T-helper 17 cell (primary cell): Measurements from ENCODE around the gene TRANK1. TPM values are rescaled to one million over a fixed set of nuclear protein-coding genes. Genes with fewer than 3 reads are reported as not detected.

ENCODE experiments used
- ATAC-seq: fragments of 150-1000 bp; cut with Tn5 transposase; 2 replicates; pipeline ENCODE4 v1.10.0; 2021; ENCODE audit warnings: mild to moderate bottlenecking, moderate library complexity
- DNase-seq, 3 donors: peaks; one replicate each; pipeline versions ENCODE4 v3.0.0 to v3.0.0-alpha.2; 2020 to 2021
- H3K9me3 ChIP-seq: one replicate; pipeline ENCODE4 v1.7.0; 2013; ENCODE audit warnings: low read length, mild to moderate bottlenecking; ENCODE audit not compliant: control insufficient read depth, poor library complexity, severe bottlenecking
- H3K27ac Mint-ChIP-seq: one replicate; pipeline ENCODE4 v1.8.0; 2022; ENCODE audit warnings: mild to moderate bottlenecking, moderate library complexity, mixed read lengths
- H3K27me3 Mint-ChIP-seq: one replicate; pipeline ENCODE4 v1.8.0; 2022; ENCODE audit warnings: mixed read lengths
- H3K36me3 Mint-ChIP-seq: one replicate; pipeline ENCODE4 v1.8.0; 2022; ENCODE audit warnings: low read depth, mixed read lengths
- H3K4me1 Mint-ChIP-seq: one replicate; pipeline ENCODE4 v1.8.0; 2022; ENCODE audit warnings: mild to moderate bottlenecking, mixed read lengths
- H3K4me3 Mint-ChIP-seq: one replicate; pipeline ENCODE4 v1.8.0; 2022; ENCODE audit warnings: mild to moderate bottlenecking, moderate library complexity, mixed read lengths
- total RNA-seq, 4 donors: library from RNA in 2 of 4; stranded (reverse) in 2 of 4; gene quantifications; one replicate each; pipeline ENCODE4 v1.2.3 and lab custom pipeline; 2022 to 2026

Gene TRANK1
- total RNA-seq, 2 donors from 2014 or later, result 64.7 to 89.7 TPM

- Mint-ChIP-seq H3K4me3 (no peak overlapping the region), H3K4me1 (peaks cover 4% of the 10 kb centered on the region), H3K36me3 (peaks cover 5% of the 10 kb centered on the region), H3K27ac (peak overlapping the region; percentile 60), H3K27me3 (no peaks in the 10 kb centered on the region)
- ATAC-seq (no peak), DNase-seq (no peak)
- no peaks in the 10 kb centered on the region for H3K9me3 ChIP-seq
Observed at GRCh38 chr3:36824443-36824842, 120.4 kb downstream of the TRANK1 start.

- no peak overlapping the region for H3K4me3 Mint-ChIP-seq
- DNase-seq (no peak), ATAC-seq (no peak)
- H3K27ac Mint-ChIP-seq, result peak overlapping the region; percentile 60
- no peaks in the 10 kb centered on the region for H3K27me3 Mint-ChIP-seq
- no peaks in the 10 kb centered on the region for H3K9me3 ChIP-seq
- H3K36me3 Mint-ChIP-seq, result peaks cover 5% of the 10 kb centered on the region
- H3K4me1 Mint-ChIP-seq, result peaks cover 4% of the 10 kb centered on the region
Observed at GRCh38 chr3:36823806-36824205, 121.0 kb downstream of the TRANK1 start.

DNA sequence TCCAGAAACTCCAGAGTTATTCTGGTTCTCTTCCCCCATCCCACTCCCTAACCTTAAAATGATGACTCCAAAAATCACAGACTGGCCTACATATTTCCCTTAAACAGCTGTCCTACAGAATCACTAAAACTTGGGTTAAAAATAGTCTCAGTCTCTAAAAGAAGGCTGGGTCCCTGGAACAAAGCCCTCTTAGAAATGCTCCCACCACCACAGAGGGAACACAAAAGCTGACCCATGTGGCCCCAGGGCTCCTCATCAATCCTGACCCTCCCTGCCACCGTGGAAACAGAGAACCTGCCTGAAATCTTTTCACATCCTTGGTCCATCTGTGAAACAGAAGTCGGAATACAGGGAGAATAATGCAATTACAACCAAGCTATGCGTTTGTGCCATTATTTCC is 124.8 kb downstream of the TRANK1 start:
- Mint-ChIP-seq H3K27ac (no peak overlapping the region), H3K4me1 (peaks cover 10% of the 10 kb centered on the region), H3K4me3 (no peak overlapping the region), H3K36me3 (no peaks in the 10 kb centered on the region), H3K27me3 (peaks cover 3% of the 10 kb centered on the region)
- H3K9me3 ChIP-seq, result no peaks in the 10 kb centered on the region
- DNase-seq (no peak), ATAC-seq (no peak)

DNA sequence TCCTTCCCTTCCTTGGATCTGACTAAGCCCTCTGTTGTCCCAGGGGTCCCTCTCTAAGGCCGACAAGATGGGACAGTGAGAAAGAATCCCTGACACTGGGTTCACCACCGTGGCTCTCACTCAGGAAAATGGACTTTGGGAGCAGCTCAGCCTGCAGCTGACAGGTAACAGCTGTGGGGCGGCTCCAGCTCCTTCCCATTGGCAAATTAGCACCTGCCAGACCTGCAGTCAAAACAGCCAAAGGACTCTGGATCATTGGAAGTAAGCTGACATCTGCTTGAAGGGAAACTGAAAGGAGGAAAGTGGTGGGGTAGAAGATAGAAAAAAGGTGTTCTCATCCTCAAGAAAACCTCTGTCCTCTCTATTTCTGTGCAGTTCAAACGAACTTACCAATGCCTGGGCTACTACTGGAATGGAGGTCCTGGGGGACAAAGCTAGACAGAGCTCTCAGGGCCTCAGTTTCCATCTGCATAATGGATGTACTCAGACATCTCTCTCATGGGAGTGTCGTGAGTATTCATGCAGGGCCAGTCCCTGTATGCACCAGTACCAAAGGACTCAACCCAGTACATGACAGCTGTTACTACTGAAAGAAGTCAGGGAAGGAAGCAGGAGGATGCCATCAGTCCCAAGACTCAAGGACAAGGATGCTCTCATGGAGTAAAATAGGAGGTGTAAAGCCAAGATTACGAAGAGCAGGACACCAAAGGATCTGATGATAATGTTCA is 126.9 kb downstream of the TRANK1 start:
- Mint-ChIP-seq H3K4me1 (peaks cover 8% of the 10 kb centered on the region), H3K27me3 (peaks cover 5% of the 10 kb centered on the region), H3K36me3 (no peaks in the 10 kb centered on the region), H3K4me3 (no peak overlapping the region), H3K27ac (peak overlapping the region; percentile 29)
- ATAC-seq, result no peak
- H3K9me3 ChIP-seq, result no peaks in the 10 kb centered on the region
- DNase-seq, result no peak

- DNase-seq (no peak), ATAC-seq (no peak)
- no peaks in the 10 kb centered on the region for H3K9me3 ChIP-seq
- H3K4me1 Mint-ChIP-seq, result peaks cover 8% of the 10 kb centered on the region
- peak overlapping the region; percentile 54 for H3K27ac Mint-ChIP-seq
- H3K4me3 Mint-ChIP-seq, result no peak overlapping the region
- H3K36me3 Mint-ChIP-seq, result no peaks in the 10 kb centered on the region
- H3K27me3 Mint-ChIP-seq, result peaks cover 5% of the 10 kb centered on the region
Observed at GRCh38 chr3:36815375-36815774, 129.5 kb downstream of the TRANK1 start.

- Mint-ChIP-seq H3K4me3 (no peak overlapping the region), H3K36me3 (no peaks in the 10 kb centered on the region), H3K27ac (no peak overlapping the region), H3K4me1 (peaks cover 8% of the 10 kb centered on the region), H3K27me3 (peaks cover 5% of the 10 kb centered on the region)
- DNase-seq (no peak), ATAC-seq (no peak)
- no peaks in the 10 kb centered on the region for H3K9me3 ChIP-seq
Observed at GRCh38 chr3:36814776-36815175, 130.1 kb downstream of the TRANK1 start.

DNA sequence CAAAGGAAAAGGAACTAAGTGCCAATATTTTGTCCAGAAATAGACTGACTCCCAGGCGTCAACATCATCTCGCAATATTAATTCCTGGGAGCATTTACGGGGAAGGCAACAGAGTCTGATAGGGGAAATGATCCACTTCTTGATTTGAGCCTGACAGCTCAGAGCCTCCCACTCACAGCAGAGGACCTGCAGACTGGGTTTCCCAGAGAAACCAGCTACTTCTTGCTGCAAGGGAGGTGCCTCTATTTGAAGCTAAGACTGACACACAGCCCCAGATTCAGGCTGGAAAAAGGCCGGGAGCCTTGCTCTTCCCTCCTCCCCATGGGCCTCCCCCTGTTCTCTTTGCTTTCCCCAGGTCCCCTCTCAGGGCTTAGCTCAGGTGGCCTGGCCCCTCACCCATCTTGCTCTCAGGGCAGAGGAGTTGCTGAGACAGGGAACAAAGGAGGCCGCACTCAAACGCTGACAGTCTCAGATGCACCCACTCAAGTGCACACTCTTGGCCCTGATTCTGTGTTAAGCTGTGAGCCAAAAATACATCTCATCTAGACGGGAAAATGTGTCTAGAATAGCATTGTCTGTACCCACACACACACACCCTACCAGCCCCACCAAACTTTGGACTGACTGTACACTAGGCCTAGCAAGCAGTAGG is 130.7 kb downstream of the TRANK1 start:
- DNase-seq, result no peak
- no peak overlapping the region for H3K4me3 Mint-ChIP-seq
- no peak for ATAC-seq

DNA sequence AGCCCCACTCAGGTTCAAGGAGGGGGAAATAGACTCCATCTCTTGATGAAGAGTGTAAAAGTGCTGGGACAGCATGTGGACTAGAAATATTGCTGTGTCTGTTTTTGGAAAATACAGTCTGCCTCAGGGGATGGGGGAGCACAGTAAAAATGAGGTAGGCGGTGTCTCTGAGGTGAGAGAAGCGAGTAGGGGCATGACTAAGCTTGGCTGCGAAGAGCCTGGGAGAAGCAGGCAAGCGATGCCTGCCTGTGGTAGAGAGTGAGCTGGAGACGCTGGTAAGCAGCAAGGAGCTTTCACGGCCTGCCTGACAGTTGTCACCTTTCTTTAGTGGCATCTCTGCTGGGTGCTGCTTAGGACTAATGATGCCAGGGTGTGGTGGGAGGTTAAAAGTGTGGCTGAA is 131.5 kb downstream of the TRANK1 start:
- Mint-ChIP-seq H3K27me3 (peaks cover 5% of the 10 kb centered on the region), H3K4me1 (peaks cover 8% of the 10 kb centered on the region), H3K36me3 (peaks cover 2% of the 10 kb centered on the region), H3K4me3 (no peak overlapping the region), H3K27ac (no peak overlapping the region)
- ATAC-seq, result no peak
- DNase-seq, result no peak
- H3K9me3 ChIP-seq, result no peaks in the 10 kb centered on the region

More for the DNA sequence above, 130.7 kb downstream of the TRANK1 start:
- Mint-ChIP-seq H3K4me1 (peaks cover 8% of the 10 kb centered on the region), H3K27me3 (peaks cover 5% of the 10 kb centered on the region), H3K27ac (no peak overlapping the region), H3K36me3 (no peaks in the 10 kb centered on the region)
- H3K9me3 ChIP-seq, result no peaks in the 10 kb centered on the region

- no peak overlapping the region for H3K4me3 Mint-ChIP-seq
- peaks cover 2% of the 10 kb centered on the region for H3K36me3 Mint-ChIP-seq
- H3K27me3 Mint-ChIP-seq, result peaks cover 5% of the 10 kb centered on the region
- no peak overlapping the region for H3K27ac Mint-ChIP-seq
- peaks cover 8% of the 10 kb centered on the region for H3K4me1 Mint-ChIP-seq
- no peaks in the 10 kb centered on the region for H3K9me3 ChIP-seq
- DNase-seq (no peak), ATAC-seq (no peak)
Observed at GRCh38 chr3:36812240-36812639, 132.6 kb downstream of the TRANK1 start.

DNA sequence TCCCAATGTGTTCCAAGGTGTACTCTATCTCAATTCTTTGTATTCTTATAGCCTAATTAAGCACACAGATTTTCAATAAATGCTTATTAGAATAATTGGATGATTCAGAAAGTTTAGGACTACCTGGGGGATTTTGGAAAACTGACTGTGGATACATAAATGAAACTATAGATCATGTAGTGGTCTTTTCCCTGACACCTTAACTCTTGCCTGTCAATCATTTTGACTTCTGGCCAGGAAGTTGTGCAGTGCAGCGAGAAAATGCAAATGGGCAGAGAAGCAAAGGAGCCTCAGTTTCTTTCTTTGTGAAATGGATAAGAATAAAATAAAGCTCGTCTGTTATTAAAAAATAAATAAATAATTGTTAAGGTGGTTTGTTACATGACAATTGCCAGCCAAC is 133.1 kb downstream of the TRANK1 start:
- DNase-seq (no peak), ATAC-seq (no peak)
- Mint-ChIP-seq H3K27me3 (peaks cover 7% of the 10 kb centered on the region), H3K36me3 (peaks cover 2% of the 10 kb centered on the region), H3K27ac (no peak overlapping the region), H3K4me1 (peaks cover 8% of the 10 kb centered on the region), H3K4me3 (no peak overlapping the region)
- H3K9me3 ChIP-seq, result no peaks in the 10 kb centered on the region

DNA sequence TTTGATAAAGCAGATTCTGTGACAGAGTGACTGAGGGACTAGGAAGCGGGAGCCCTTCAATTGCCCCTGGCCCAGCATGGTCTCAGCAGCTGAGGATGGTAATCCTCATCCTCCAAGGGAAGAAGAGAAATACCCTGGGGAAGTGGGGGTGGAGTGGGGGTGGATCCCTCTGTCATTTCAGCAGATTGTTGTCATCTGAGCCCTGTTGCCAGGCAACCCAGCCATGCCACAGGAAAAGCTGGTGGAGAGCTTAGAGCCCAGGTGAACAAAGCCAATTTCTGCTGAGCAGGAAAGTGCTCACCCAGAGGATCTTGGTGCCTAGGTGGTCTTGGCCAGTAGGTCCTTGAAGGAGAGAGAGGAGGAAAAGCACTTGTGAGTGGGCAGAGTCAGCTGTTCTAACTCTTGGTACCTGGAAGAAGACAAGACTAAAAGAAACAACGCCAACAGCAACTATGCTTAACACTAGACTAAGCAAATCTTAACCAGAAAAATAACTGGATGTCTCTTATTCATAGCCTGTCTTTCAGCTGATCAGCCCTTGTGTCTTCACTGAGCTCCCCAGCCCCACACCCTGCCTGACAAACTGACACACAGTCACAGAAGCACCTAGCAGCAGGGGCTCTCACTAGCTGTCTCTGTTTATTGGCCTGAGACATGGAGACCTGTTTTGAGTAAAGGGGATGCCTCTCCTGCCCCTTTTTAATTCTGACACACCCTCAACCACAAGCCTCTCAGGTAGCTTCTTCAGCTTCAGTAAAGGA is 140.4 kb downstream of the TRANK1 start:
- Mint-ChIP-seq H3K36me3 (peaks cover 2% of the 10 kb centered on the region), H3K27me3 (peaks cover 26% of the 10 kb centered on the region), H3K4me1 (no peaks in the 10 kb centered on the region), H3K4me3 (no peak overlapping the region), H3K27ac (no peak overlapping the region)
- peaks cover 4% of the 10 kb centered on the region for H3K9me3 ChIP-seq
- no peak for ATAC-seq
- no peak for DNase-seq

- peaks cover 26% of the 10 kb centered on the region for H3K27me3 Mint-ChIP-seq
- no peak overlapping the region for H3K27ac Mint-ChIP-seq
- no peaks in the 10 kb centered on the region for H3K36me3 Mint-ChIP-seq
- no peak for DNase-seq
- no peak for ATAC-seq
- no peaks in the 10 kb centered on the region for H3K4me1 Mint-ChIP-seq
- H3K9me3 ChIP-seq, result peaks cover 4% of the 10 kb centered on the region
- H3K4me3 Mint-ChIP-seq, result no peak overlapping the region
Observed at GRCh38 chr3:36803091-36803791, 141.6 kb downstream of the TRANK1 start.

GRCh38 chr3:36800533-36801116 is 144.2 kb downstream of the TRANK1 start:
- DNase-seq (no peak), ATAC-seq (no peak)
- no peaks in the 10 kb centered on the region for H3K36me3 Mint-ChIP-seq
- H3K4me1 Mint-ChIP-seq, result no peaks in the 10 kb centered on the region
- H3K4me3 Mint-ChIP-seq, result no peak overlapping the region
- peaks cover 25% of the 10 kb centered on the region for H3K27me3 Mint-ChIP-seq
- H3K9me3 ChIP-seq, result peaks cover 4% of the 10 kb centered on the region
- H3K27ac Mint-ChIP-seq, result no peak overlapping the region
